Astrocyte of the spinal cord (primary cell): ENCODE data around the gene MKKS.

ENCODE experiments used
- DNase-seq: peaks from one replicate; pipeline ENCODE4 v3.0.0; 2011; ENCODE audit warnings: low read depth, low spot score
- H3K4me3 ChIP-seq: 2 replicates; pipeline ENCODE4 v1.5.1; 2011; ENCODE audit warnings: low read depth, mild to moderate bottlenecking, low read length, moderate library complexity
- in situ Hi-C: cut with HindIII; loops from 2 replicates; pipeline ENCODE4 v1.10.0; 2017; ENCODE audit warnings: low sequenced_read_pairs
- TF ChIP-seq, protein P1 (sequence below): IDR thresholded peaks from 2 replicates; pipeline ENCODE4 v1.5.1; 2012; ENCODE audit warnings: low read depth, mild to moderate bottlenecking, low read length, inconsistent platforms

Gene MKKS

DNA sequence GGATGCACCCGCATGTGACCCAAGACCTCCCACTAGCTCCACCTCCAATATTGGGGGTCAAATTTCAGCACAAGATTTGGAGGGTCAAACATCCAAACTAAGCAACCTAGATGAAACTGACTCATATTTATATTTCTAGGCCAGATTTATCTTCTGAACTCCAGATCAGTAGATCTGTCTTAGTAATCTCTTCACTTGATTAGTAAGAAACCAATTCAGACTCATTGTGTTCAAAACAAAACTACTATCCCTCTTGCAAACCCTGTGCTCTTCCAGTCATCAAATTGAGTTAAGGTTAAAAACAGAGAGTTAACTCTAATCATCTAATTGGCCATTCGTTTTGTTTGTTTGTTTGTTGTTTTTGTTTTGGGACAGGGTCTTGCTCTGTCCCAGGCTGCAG is 43.3 kb downstream of the MKKS start:
- in situ Hi-C loops: no loop called here
- no peak overlapping the region for H3K4me3 ChIP-seq
- DNase-seq: no peak
- TF ChIP-seq, protein P1, sequence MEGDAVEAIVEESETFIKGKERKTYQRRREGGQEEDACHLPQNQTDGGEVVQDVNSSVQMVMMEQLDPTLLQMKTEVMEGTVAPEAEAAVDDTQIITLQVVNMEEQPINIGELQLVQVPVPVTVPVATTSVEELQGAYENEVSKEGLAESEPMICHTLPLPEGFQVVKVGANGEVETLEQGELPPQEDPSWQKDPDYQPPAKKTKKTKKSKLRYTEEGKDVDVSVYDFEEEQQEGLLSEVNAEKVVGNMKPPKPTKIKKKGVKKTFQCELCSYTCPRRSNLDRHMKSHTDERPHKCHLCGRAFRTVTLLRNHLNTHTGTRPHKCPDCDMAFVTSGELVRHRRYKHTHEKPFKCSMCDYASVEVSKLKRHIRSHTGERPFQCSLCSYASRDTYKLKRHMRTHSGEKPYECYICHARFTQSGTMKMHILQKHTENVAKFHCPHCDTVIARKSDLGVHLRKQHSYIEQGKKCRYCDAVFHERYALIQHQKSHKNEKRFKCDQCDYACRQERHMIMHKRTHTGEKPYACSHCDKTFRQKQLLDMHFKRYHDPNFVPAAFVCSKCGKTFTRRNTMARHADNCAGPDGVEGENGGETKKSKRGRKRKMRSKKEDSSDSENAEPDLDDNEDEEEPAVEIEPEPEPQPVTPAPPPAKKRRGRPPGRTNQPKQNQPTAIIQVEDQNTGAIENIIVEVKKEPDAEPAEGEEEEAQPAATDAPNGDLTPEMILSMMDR: no peak

DNA sequence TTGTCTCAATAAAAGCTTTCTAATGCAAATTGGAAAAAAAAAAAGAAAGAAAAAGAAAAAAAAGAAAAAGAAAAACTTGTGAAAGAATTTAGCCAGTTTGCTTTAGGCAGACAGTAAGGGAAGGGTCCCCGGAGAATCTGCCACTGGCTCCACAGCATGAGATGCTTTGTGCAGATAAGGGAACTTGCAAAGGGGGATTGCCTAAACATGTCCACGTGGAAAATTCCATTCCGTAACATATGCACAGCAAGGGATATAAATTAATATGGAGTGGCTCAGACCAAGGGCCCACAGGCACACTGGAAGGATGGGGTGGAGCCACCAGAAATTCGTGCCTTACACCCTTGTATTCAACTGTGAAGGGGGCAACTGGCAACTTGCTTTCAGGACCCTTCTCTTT is 45.4 kb downstream of the MKKS start:
- no peak for DNase-seq
- H3K4me3 ChIP-seq: no peak overlapping the region
- TF ChIP-seq, protein P1: no peak
- in situ Hi-C loops: no loop called here

DNA sequence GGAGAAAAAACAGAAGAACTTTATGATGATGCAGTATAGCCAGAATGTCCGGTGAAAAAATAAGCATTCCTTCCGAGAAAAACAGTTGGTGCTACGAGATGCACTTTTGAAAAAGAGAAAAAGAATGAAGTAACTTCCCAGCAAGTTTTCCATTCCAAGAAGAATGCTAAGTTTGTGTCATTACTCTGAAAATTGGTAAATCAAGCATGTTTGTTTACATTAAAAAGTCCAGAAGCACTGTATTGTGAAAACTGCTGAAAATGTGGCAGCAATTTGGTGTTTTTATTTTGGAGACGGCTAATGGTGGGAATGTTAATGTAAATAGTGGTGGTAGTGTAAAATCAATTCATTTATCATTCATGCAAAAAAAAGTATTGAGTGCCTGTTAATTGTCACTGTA is 46.3 kb downstream of the MKKS start:
- in situ Hi-C loops: no loop called here
- TF ChIP-seq, protein P1: no peak
- DNase-seq: no peak
- H3K4me3 ChIP-seq: no peak overlapping the region

DNA sequence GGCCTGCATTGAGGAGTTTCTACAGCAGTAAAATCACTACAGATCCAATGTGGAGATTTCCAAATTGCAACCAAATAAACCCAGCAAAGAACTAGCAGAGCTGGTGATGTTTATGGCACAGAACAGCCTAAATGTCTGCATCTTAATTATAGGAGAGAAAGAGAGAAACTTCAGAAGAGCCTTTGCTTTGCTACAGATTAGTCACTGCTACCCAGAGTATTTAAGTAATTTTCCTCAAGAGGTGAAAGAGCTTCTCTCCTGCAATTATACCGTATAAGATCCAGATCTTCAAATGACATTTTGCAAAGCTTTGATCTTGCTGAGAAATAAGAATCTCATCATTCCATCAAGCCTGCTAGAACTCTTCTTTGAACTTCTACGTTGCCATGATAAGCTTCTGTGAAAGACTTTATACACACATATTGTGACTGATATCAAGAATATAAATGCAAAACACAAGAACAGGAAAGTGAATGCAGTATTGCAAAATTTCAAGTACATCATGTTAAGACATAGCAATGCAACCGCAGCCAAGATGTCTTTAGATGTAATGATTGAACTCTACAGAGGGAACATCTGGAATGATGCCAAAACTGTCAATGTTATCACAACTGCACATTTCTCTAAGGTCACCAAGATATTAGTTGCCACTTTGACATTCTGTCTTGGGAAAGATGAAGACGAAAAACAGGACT is 48.0 kb downstream of the MKKS start:
- no peak overlapping the region for H3K4me3 ChIP-seq
- no peak for DNase-seq
- TF ChIP-seq, protein P1: no peak
- in situ Hi-C loops: no loop called here

DNA sequence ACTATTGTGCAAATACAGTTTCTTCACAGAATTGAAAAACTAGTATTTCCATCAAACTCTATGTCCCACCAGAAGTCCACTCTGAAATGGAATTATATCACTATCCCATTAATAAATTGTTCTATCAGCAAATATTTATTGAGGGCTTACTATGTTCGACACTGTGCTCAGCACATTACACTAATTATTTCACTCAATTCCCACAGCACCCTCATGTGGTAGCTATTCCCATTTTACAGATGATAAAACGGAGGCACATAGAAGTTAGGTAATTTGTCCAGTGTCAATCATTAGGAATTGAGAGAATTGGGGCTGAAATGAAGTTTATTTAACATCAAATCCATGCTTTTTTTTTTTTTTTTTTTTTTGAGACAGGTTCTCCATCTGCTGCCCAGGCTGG is 52.5 kb downstream of the MKKS start:
- no peak for DNase-seq
- TF ChIP-seq, protein P1: peak; percentile 17
- H3K4me3 ChIP-seq: no peak overlapping the region
- in situ Hi-C loops: no loop called here

DNA sequence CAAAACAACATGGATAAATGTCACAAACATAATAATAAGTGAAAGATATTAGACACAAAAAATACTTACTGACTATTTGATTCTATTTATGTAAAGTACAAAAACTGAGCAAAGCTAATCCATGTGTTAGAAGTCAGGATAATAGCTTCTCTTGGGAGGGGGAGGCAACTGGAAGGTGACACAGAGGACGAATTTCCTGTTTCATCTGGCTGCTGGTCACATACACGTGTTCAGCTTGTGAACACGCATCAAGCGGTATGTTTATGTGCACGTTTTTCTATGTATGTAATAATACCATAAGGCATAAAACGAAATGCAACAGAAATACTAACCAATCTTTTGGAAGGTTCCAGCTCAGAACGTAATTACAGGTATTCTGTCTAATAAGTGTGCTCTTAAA is 54.3 kb downstream of the MKKS start:
- in situ Hi-C loops: no loop called here
- H3K4me3 ChIP-seq: no peak overlapping the region
- DNase-seq: no peak
- TF ChIP-seq, protein P1: no peak
